ENCODE measurements around the gene MRPL42. TPM values are rescaled to one million over a fixed set of nuclear protein-coding genes. Genes with fewer than 3 reads are reported as not detected.

The MRPL42 gene
- total and polyA plus RNA-seq, 9 donors = 22.4 to 72.7 (median 44.9) TPM

DNA sequence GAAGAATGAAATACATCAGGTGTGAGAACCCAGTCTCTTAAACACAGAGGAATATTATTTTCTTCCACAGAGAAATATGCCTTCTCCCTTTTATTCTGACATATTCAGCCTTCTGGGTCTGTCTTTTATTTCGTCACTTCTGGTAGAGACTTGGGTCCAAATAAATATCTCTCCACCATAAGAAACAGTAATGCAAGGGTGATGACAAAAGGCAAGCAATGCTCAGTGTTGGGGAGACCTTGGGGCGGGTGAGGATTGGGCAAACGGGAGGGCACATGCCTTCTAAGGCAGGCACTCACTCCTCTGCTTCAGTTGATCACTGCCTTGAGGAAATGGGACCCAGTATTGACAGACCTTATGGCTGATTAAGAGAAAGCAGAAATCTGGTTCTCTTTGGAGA lies 98.4 kb downstream of the MRPL42 start:
- H3K27ac ChIP-seq = no peak overlapping the region
- intact Hi-C loops (cut with DNase I) = loop anchor here in 2 of 4 donors (5.0 kb wide), 2 partner anchors 537 to 573 kb away; no protein-coding TSS in a partner anchor
- DNase-seq = no peak

More for the DNA sequence above, 98.4 kb downstream of the MRPL42 start:
- no peak for TF ChIP-seq POLR2A (IDR thresholded peaks at IDR 0.05)
- TF ChIP-seq, protein P1, sequence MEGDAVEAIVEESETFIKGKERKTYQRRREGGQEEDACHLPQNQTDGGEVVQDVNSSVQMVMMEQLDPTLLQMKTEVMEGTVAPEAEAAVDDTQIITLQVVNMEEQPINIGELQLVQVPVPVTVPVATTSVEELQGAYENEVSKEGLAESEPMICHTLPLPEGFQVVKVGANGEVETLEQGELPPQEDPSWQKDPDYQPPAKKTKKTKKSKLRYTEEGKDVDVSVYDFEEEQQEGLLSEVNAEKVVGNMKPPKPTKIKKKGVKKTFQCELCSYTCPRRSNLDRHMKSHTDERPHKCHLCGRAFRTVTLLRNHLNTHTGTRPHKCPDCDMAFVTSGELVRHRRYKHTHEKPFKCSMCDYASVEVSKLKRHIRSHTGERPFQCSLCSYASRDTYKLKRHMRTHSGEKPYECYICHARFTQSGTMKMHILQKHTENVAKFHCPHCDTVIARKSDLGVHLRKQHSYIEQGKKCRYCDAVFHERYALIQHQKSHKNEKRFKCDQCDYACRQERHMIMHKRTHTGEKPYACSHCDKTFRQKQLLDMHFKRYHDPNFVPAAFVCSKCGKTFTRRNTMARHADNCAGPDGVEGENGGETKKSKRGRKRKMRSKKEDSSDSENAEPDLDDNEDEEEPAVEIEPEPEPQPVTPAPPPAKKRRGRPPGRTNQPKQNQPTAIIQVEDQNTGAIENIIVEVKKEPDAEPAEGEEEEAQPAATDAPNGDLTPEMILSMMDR (IDR thresholded peaks at IDR 0.05) = no peak
- TF ChIP-seq EP300 (IDR thresholded peaks at IDR 0.05) = no peak
- Histone ChIP-seq H3K4me1 (ENCODE audit: insufficient read depth) (no peaks in the 10 kb centered on the region), H3K4me3 (no peak overlapping the region), H3K9me3 (no peaks in the 10 kb centered on the region), H3K36me3 (no peaks in the 10 kb centered on the region), H3K27me3 (no peaks in the 10 kb centered on the region)
- 90 to 93% (median 92%) methylated on average over 3 of the region's 3 CpGs for WGBS, 3 donors

Small RNA genes within 50 kb of the gene (small RNA-seq; reads per million reads assigned to genes)
- gene RF00019 = not detected

Other genes with a start within 250 kb of the MRPL42 start
- 100 to 1,000 TPM; 129 to 185 (median 149) TPM for gene NUDT4, start 89.6 kb upstream of the MRPL42 start, total RNA-seq
- gene NUDT4, start 89.6 kb upstream of the MRPL42 start, polyA plus RNA-seq = 100 to 1,000 TPM; 102 to 124 TPM
- 100 to 1,000 TPM in 1 of 7 donors, 10 to 100 TPM in 6; 18.8 to 102 (median 63.3) TPM for gene UBE2N, start 25.6 kb upstream of the MRPL42 start, total RNA-seq
- gene UBE2N, start 25.6 kb upstream of the MRPL42 start, polyA plus RNA-seq = 10 to 100 TPM; 36.1 to 90.6 TPM
- gene SOCS2, start 105.2 kb downstream of the MRPL42 start, total RNA-seq = 10 to 100 TPM; 10.0 to 67.9 (median 20.4) TPM
- 10 to 100 TPM; 21.5 to 41.5 TPM for gene SOCS2, start 105.2 kb downstream of the MRPL42 start, polyA plus RNA-seq
- gene CRADD, start 209.9 kb downstream of the MRPL42 start, total RNA-seq = 10 to 100 TPM; 11.4 to 67.8 (median 16.9) TPM
- gene CRADD, start 209.9 kb downstream of the MRPL42 start, polyA plus RNA-seq = 10 to 100 TPM; 13.9 to 17.9 TPM